Activated gamma-delta T cell treated with anti-CD3 and anti-CD28 coated beads, Interleukin-2, amount 50 U/mL, for 16 hours (primary cell): ENCODE measurements around the gene CKB.

Source experiments
- DNase-seq: peaks from one replicate; pipeline ENCODE4 v3.0.0-alpha.2; 2020; ENCODE audit warnings: low read depth

CKB gene

GRCh38 chr14:103549361-103550311 is 27.0 kb upstream of the CKB start:
- DNase-seq, result no peak

GRCh38 chr14:103548463-103549351 is 26.1 kb upstream of the CKB start:
- no peak for DNase-seq

- no peak for DNase-seq
Observed at GRCh38 chr14:103547941-103548462, 25.4 kb upstream of the CKB start.

GRCh38 chr14:103547455-103547940 is 24.9 kb upstream of the CKB start:
- DNase-seq, result no peak

- peak; percentile 72 for DNase-seq
Observed at GRCh38 chr14:103546652-103547454, 24.2 kb upstream of the CKB start.

- DNase-seq, result no peak
Observed at GRCh38 chr14:103545915-103546651, 23.5 kb upstream of the CKB start.

- no peak for DNase-seq
Observed at GRCh38 chr14:103545219-103545914, 22.7 kb upstream of the CKB start.

- no peak for DNase-seq
Observed at GRCh38 chr14:103544388-103545218, 22.0 kb upstream of the CKB start.

GRCh38 chr14:103543721-103544387 is 21.2 kb upstream of the CKB start:
- DNase-seq, result no peak

- no peak for DNase-seq
Observed at GRCh38 chr14:103543140-103543539, 20.5 kb upstream of the CKB start.

GRCh38 chr14:103542605-103543088 is 20.0 kb upstream of the CKB start:
- DNase-seq, result no peak

- no peak for DNase-seq
Observed at GRCh38 chr14:103541709-103542604, 19.3 kb upstream of the CKB start.

GRCh38 chr14:103540821-103541708 is 18.4 kb upstream of the CKB start:
- no peak for DNase-seq

GRCh38 chr14:103539056-103539825 is 16.6 kb upstream of the CKB start:
- no peak for DNase-seq

GRCh38 chr14:103538291-103539055 is 15.8 kb upstream of the CKB start:
- DNase-seq, result no peak
